RKO (cell line): ENCODE data around the gene SCRN2.

Experiments
- DNase-seq: peaks from one replicate; pipeline ENCODE4 v3.0.0-alpha.2; 2016; ENCODE audit warnings: low spot score

The SCRN2 gene

GRCh38 chr17:47840742-47841487, at the start of gene SCRN2:
SCRN2 (minus strand) TSS chr17:47841273; CDS start chr17:47840843, 430 bp downstream.
- DNase-seq: peak; percentile 87

GRCh38 chr17:47889734-47890529, 48.9 kb upstream of the SCRN2 start:
- peak; percentile 81 for DNase-seq

GRCh38 chr17:47888293-47888692, 47.2 kb upstream of the SCRN2 start:
- no peak for DNase-seq

GRCh38 chr17:47884905-47885730, 44.0 kb upstream of the SCRN2 start:
- DNase-seq: no peak

GRCh38 chr17:47884427-47884740, 43.3 kb upstream of the SCRN2 start:
- DNase-seq: no peak

- DNase-seq: no peak
Observed at GRCh38 chr17:47883589-47884426, 42.7 kb upstream of the SCRN2 start.

- DNase-seq: no peak
Observed at GRCh38 chr17:47882695-47883588, 41.9 kb upstream of the SCRN2 start.

- DNase-seq: no peak
Observed at GRCh38 chr17:47882247-47882646, 41.2 kb upstream of the SCRN2 start.

GRCh38 chr17:47879776-47880454, 38.8 kb upstream of the SCRN2 start:
- no peak for DNase-seq

- no peak for DNase-seq
Observed at GRCh38 chr17:47879028-47879585, 38.0 kb upstream of the SCRN2 start.

GRCh38 chr17:47878203-47879027, 37.3 kb upstream of the SCRN2 start:
- no peak for DNase-seq

GRCh38 chr17:47877368-47878034, 36.4 kb upstream of the SCRN2 start:
- DNase-seq: no peak

GRCh38 chr17:47875011-47875985, 34.2 kb upstream of the SCRN2 start:
- no peak for DNase-seq

GRCh38 chr17:47873200-47874090, 32.4 kb upstream of the SCRN2 start:
- no peak for DNase-seq

GRCh38 chr17:47872651-47873161, 31.6 kb upstream of the SCRN2 start:
- DNase-seq: no peak
